NCI-H446 (cell line): Measurements from ENCODE around the gene SRGN.

Experiments
- DNase-seq, 2 experiments: peaks; one replicate each; lab custom pipeline; 2025; lab: John Stamatoyannopoulos, UW

SRGN gene

DNA sequence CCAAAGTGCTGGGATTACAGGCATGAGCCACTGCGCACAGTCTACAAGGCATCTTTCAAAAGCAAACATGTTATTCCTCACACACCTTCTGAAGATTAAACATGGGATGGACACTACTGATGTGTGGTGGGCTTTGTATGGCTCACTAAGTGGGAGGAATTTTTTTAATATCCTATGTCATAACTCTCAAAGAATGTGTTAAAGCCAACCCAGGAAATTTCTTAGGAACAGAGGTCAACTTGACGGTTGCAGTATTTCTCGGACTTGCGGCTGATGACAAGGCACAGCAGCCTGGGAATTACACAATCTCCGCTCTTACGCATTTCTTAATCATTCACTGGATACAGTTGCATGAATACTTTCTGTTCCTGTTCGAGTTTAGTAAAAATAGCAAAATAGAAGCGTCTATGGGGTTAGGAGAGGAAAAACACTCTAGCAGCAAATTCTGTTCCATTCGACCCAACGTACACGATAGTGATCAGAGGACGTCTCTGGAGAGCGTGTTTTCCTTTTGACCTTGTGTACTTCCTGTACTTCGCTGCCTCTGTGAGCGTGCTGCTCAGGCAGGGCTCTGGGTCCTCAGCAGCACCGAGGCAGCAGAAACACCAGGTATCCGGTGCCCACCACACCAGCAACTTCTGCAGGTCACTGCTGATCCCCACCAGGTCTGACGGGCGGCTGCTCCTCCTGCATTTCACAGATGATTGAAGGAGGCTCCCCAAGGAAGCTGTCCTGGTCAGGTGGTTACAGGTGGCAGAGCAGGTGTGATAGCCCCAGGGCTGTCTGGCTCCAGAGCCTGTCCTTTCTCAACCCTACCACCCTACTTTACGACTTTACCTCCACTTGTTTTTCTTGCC, 26.4 kb upstream of the SRGN start:
- no peak for DNase-seq

DNA sequence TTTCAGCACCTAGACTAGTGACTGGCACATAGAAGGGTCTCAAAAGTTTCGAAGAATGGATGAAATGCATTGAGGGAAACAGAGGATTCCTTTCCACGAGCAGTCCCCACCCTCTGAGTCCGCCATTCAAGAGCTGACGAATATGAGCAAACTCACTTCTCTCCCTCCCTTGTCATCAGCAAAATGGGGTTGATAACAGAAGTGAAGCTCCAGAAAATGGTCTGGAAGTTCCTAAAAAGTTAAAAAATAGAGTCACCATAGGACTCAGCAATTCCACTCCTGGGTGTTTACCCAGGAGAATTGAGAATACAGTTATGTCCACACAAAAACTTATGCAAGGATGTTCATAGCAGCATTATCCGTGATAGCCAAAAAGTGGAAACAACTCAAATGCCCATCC, 25.0 kb upstream of the SRGN start:
- DNase-seq, result no peak

DNA sequence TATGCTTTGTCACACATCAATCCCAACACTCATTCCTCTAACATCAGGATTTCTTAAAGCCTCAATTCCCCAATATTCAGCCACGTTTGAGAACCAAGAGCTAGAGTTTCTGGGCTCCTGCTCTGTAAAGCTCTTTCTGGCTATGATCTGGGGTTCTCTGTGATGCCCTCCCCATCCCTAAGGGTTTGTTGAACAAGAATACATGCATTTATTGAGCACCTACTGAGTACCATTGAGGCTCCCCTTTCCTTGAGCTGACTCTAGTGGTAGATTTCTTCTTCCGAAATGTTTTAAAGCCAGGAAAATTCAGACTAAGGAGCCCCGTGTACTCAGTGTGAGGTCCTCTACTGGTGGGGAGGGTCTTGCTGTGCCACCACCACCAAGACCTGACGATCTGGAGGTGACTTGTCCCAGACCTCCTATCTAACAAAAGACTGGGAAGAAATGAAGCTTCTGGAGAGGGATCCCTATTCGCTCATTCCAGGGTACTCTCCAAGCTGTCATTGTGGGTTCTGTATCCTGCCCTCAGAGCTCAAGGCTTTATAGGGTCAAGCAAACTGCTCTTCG, 23.1 kb upstream of the SRGN start:
- no peak for DNase-seq

DNA sequence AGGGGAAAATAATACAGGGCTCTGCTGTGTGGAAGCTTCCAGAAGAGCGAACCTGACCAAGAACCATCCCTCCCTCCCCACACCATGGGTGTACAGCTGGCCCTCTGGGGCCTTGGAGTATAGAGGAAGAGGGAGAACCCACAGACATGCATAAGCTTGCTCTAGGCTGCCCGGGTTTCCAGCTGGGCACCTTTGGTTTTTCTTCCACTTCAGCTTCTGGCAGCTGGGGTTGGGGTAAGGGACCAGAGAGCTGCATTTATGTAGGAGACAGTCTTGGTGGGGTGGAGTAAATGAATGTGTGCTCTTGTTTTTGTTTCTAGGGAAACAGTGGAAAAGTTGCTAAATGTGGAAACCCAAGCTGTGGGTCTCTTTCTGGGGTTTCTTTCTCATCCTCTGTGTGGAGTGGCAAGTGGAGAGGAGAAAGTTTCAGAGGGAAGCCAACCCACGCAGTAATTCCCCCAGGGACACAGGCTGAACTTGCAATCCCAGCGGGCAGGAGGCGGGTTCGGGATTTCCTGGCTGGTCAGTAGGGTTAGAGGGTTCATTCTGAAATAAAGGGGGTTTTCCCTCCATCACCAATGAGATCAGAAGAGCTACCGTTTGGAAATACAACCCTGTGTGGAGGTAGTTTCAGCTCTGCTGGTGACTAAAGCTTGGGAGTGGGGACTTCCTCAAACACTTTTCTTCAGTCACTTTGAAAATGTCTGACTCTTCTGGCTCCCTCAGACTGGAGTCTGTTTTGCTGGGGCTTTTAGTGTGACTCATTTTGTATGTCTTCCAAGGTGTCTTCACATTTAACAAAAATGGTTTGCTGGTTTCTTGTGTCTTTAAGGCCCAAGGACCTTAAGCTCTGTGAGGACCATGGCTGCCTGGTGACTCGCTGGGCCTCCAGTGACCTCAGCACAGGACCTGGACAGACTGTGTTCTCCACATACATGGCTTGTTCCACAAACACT, 22.2 kb upstream of the SRGN start:
- DNase-seq, result no peak

DNA sequence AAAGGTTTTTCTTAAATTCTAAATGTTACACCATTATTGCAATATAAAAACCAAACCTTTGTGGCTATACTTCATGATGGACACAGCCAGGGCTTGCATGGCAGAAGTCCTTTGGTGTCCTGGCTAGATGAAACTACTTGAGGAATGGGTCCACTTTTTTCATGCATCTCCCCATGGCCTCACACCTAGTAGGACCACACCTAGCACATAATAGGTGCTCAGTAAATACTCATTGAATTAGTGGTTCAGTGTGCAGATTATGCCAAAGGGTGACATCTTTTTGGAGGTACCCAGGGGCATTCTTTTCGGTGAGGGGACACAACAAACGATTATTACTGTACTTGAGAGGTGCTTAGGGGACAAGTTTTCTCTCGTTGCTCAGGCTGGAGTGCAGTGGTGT, 20.7 kb upstream of the SRGN start:
- no peak for DNase-seq

DNA sequence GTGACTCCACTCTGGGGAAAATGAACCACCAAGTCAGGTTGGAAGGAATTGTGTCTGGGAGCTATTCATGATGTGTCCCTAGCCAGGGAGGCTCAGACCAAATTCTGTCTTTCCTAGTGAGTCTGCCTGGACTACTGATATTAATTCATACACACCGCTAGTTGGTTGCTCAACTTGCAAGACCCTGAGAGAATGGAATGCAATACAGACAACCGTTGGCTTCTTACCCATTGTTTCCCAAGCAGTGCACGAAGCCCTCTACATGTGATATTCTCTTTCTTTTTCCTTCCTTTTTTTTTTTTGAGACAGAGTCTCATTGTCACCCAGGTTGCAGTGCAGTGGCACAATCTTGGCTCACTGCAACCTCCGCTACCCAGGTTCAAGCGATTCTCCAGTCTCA, 19.4 kb upstream of the SRGN start:
- DNase-seq, result no peak

DNA sequence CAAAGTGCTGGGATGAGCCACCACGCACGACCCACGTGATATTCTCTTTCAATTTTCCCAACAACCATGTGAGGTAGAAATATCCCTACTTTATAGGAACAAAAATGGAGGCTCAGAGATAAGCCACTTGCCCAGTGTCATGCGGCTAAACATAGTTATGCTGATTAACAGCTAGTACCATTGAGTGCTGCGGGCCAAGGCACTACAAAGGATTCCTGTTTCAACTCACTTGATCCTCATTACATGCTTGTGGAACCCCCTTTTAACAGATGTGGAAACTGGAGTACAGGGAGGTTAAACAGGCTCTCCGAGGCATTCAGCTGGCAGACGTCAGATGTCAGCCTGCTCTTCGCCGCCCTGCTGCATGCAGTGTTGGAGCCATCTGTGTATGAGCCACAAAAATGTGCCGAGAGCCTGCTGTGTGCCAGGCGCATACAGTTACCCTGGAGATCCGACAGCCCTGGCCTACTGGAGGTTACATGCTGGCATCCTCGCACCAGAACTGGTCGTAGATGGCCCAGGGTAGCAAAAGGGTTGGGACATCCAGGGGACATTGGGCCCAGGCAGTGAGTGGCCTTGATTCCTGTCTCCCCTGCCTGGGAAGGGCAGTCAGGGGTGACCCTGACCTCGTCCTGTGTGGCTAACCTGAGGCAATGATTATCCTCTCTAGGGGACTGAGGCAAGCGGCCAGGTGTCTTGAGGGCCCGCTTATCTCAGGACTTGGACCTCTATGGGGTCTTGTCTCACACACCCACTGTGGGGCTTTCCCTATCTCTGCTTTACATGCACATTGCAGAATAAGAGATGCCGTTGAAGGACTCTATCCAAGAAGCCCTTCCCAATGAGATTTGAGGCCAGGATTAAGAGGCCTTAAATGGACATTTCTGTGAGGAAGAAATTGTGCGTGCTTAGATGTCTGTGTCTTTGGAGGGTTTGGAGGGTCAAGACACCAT, 18.5 kb upstream of the SRGN start:
- peak in 1 of 2 experiments; percentile 17 for DNase-seq

DNA sequence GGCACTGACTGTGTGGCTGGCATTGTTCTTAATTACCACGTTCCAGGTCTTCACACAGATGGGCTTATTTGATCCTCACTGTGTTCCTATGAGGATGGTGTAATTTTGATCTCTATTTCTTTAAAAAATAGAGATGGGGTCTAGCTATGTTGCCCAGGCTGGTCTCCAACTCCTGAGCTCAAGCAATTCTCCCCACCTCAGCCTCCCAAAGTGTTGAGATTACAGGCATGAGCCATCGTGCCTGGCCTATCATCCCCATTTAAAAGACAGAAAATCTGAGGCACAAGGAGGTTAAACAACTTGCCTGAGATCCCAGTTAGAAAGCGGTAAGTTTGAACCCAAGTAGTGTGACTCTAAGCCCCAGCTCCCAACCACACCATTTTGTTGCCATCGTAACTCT, 17.0 kb upstream of the SRGN start:
- no peak for DNase-seq

DNA sequence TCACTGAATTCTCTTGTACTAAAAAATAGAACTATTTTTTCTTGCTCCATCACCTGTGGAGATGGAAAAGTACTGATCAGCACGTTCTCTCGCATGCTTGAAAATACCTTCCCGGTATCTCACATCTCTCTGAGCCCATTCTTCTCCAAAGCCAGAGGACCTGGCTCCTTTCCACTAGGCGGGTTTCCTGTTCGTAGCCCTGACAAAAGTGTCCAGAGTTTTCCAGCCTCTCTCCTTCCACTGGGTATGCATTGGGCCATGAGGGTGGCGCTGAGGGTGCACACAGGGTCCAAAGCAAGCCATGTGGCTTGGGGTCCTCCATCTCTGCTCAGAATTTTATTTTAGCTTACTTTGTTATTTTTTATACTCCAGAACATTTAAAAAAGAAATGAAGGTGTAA, 16.3 kb upstream of the SRGN start:
- DNase-seq, result no peak

DNA sequence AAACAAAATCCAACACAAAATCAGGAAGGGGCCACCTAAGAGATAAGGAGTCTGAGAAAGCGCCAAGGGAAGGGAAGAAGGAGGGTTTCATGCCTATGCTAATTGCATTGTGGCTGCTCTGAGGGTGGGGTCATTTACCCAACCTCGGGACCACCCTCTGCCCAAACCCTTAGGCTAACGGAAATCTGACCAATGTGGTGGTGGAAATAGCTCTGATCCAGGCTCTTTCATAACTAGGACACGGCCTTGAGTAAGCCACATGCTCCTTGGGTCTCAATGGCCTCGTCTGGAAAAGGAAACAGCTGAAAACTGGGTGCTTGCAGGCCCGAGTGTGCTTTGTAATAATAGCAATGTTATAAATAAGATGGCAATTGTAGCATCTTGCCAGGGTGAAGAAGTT, 14.9 kb upstream of the SRGN start:
- no peak for DNase-seq

DNA sequence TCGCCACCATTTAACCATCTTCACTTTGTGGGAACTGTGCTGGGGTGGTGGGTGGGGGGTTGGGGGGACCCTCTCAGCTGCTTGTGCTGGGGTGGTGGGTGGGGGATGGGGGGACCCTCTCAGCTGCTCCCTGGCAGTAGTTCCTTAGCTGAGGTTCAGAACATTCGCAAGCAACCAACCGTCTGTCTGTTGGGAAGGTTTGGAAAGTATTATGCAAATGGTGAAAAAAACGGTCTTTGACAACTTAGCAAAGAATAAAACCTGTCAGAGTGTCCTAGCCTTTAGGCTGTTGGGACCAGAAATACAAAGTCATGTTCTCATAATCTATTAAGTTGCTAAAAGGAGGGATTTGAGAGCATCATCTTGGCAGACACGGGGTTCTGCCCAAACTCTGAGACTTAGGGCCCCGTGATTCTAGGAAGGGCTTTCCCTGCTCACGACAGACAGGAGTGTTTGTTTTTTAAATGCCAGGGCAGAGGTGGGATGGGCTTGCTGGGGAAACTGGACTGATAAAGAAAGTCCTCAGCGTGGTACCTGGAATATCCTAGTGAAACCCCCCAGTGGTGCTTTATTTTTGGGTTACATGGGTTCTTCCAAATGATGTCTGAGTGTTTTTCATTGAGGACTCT, 14.1 kb upstream of the SRGN start:
- DNase-seq, result no peak

DNA sequence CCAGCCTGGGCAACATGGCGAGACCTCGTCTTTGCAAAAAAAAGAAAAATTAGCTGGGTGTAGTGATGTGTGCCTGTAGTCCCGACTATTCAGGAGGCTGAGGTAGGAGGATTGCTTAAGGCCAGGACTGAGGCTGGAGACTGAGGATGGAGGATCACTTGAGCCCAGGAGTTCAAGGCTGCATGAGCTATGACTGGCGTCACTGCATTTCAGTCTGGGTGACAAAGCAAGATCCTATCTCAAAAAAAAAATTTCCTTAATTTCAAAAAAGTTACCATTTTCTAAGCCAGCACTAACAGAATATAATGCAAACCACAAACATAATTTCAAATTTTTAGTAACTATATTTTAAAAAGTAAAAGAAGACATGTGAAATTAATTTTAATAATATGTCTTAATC, 13.4 kb upstream of the SRGN start:
- no peak for DNase-seq

DNA sequence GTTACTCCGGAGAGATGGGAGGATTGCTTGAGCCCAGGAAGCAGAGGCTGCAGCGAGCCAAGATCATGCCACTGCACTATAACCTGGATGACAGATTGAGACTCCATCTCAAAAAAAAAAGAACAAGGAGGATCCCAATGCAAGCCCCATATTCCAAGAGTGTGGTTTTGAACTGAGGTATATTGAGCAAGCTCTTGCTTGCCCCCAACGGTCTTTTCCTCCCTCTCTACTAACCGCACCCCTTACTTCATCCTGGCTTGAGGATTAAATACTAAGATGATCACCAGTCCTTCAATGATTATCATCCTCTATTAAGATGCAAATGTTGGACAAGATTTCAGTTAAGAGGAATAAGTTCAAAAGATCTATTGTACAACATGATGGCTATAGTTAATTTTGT, 12.5 kb upstream of the SRGN start:
- no peak for DNase-seq

DNA sequence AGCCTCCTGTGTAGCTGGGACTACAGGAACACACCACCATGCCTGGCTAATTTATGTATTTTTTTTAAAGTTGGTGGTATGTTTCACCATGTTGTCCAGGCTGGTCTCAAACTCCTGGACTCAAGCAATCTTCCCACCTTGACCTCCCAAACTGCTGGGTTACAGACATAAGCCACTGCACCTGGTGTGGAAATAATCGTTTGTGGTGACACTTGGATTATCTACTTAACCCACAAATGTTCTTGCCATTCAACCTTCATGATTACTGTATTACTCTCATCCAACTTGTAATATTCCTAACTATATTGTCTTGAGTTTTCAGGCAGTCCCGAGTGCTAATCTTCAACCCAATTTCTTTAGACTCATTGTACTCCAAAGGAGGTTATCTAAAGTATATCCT, 9.6 kb upstream of the SRGN start:
- DNase-seq, result no peak

DNA sequence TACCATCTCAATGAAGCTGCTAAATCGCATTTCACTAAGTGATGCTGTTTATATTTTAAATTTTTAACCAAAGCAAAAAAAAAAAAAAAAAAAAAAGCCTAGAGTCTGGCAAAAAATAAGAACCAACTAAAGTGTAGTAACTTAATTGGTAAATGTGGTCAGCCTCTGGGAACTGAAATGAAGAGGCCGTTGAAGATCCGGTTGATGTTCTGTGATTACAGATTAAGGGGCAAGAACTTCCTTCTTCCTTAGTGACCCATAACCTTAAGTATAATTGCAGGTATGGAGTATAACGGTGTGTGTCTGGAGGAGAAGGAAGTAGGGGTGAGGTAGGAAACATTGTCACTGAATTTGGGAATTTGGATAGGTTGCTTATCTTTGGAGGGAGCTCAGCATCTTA, 7.7 kb upstream of the SRGN start:
- DNase-seq, result no peak

DNA sequence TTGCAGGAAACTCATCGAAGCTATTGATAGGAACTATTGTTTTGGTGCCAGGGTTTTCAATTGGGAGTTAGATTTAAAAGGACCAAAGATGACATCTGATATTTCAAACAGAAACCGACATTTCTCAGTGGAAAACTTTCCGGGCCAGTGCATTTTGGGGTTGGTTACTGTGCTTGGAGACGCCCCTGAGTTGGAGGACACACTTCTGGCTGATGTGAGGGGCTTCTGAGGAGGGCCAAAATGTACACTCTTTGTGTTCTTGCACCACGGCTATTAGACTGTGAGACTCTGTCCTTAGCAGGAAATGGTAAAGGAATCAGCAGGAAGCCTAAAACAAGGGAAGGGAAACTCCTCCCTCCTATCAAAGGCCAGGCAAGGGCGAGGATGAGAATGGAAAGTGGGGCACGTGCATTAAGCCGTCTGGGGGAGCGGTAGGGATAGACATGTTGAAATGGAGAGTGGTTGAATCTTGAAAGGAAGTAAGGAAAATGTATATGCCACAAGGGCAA, 1.8 kb upstream of the SRGN start:
- no peak for DNase-seq

DNA sequence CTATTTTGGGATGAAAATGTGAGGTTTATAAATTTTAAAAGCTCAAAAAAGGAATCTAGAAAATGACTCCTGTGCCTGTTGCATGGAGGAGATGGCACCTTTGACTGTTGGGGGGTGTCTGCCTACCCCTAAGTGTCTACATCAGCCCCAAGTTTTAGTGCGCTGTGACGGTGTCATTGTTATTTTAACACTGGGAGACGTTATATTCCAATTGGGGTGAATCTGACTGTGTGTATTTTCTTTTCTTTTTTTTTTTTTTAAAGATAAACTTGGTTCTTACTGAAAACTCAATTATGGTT, 517 bp downstream of the SRGN start:
- DNase-seq, result no peak

DNA sequence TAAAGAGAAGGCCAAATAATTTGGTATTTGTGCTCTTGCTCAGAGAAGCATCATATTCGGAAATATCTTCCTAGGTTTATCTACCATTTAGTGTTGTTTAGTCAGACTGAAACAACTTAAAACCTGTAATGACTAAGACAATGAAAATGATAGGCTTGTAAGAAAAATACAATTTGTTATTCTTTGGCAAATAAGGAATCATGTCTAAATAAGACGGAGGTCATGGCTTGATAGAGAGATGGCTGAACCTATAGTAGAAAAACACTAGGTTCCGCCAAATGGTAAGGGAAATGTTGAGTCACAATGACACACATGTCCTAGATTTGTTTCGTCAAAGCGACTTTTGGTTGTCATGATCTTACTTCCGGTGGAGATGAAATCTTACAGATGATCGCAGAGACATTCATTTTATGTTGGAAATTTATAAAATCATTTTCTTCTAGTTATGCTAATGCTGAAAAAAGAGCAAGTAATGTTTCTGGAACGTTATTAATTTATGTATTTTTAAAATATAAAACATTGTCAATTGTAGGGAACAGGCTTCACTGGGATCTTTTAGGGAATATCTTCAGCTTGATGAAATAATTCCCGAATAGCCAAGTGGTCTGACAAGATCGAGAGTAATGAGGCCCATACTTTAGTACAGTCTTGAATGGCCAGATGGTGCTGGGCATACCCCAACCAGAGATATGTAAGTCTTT, 1.0 kb downstream of the SRGN start:
- no peak for DNase-seq

DNA sequence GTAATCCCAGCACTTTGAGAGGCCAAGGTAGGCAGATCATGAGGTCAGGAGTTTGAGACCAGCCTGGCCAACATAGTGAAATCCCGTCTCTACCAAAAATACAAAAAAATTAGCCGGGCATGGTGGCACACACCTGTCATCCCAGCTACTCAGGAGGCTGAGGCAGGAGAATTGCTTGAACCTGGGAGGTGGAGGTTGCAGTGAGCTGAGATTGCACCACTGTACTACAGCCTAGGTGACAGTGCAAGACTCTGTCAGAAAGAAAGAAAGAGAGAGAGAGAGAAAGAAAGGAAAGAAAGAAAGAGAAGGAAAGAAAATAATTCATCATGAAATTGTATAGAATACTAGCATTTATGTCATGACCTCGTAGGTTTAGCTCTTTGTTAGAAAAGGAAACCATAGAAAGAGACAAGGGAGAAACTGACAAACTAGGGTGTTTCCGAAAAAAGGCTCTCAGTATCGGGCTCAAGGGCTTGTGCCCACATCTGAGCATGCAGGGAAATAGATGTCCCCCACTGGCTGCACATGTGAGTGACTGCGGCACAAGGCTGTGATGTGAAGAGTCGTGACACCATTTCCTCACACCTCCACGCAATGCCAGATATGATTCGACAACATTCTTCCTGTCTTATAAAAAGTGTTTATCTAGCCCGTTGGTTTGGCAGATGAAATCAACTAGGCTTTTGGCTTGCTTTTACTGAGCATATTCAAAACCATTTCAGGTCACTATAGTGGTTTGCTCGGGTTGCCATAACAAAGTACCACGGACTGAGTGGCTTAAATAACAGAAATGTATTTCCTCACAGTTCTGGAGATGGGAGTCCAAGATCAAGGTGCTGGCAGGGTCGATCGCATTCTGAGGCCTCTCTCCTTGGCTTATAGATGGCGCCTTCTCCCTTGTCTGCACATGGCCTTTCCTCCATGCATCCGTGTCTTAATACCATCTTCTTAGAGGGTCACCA, 2.0 kb downstream of the SRGN start:
- DNase-seq, result no peak
